ENCODE results near the gene SPRY1.

Gene SPRY1

GRCh38 chr4:123412091-123412505 lies 15.5 kb downstream of the SPRY1 start:
- no peak for DNase-seq

GRCh38 chr4:123412700-123413512 lies 16.3 kb downstream of the SPRY1 start:
- no peak for DNase-seq

DNA sequence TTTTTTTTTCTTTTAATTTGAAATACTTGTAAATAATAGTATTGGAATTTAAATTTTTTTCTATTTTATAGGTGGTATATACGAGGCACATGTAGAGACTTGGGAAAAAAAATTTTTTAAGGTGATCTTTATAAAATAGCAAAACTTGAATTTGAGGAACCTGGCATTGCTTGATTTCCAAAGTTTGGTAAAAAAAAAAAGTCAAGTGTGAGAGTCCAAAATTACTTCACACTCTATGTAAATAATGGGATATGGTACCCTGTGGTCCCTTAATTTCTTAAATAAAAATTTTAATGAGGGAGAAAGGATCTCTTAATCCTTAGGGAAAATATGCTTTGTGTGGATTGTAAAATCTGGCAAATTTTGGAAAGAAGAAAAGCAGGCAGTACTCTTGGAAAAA lies 19.0 kb downstream of the SPRY1 start:
- no peak for DNase-seq

- peak; percentile 23 for DNase-seq
Measured at GRCh38 chr4:123415977-123416376, 19.4 kb downstream of the SPRY1 start.

- DNase-seq, result no peak
Measured at GRCh38 chr4:123417813-123418212, 21.2 kb downstream of the SPRY1 start.

GRCh38 chr4:123418351-123418931 lies 21.8 kb downstream of the SPRY1 start:
- peak; percentile 57 for DNase-seq

DNA sequence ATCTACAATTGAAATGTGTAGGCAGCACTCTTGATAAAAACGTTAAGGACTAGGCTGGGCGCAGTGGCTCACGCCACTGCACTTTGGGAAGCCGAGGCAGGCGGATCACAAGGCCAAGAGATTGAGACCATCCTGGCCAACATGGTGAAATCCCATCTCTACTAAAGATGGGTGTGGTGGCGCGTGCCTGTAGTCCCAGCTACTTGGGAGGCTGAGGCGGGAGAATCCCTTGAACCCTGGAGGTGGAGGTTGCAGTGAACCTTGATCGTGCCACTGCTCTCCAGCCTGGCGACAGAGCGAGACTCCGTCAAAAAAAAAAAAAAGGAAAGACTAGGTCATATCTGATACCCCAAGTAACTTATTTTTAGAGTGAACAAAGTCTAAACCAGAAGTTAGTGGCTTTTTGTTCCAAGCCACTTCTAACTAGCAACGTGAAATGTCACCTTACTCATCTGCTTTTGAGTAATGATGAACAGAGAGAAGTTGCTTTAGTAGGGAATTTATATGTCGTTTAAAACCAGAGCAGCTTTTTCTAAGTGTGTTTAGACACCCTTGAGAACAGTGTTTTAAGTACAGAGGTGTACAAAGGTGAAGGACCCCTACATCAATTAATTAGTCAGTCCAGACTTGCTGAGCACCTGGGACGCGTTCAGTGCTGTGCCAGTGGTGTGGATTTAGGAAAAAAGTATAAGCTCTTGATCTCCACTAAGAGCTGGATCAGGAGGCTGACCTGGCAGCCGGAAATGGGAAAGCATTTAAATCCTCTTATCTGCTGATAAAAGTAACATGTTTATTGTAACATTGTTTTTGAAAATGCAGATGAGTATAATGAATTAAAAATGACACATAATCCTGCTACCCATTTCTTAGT lies 23.5 kb downstream of the SPRY1 start:
- no peak for DNase-seq

GRCh38 chr4:123421227-123421936 lies 24.8 kb downstream of the SPRY1 start:
- no peak for DNase-seq

DNA sequence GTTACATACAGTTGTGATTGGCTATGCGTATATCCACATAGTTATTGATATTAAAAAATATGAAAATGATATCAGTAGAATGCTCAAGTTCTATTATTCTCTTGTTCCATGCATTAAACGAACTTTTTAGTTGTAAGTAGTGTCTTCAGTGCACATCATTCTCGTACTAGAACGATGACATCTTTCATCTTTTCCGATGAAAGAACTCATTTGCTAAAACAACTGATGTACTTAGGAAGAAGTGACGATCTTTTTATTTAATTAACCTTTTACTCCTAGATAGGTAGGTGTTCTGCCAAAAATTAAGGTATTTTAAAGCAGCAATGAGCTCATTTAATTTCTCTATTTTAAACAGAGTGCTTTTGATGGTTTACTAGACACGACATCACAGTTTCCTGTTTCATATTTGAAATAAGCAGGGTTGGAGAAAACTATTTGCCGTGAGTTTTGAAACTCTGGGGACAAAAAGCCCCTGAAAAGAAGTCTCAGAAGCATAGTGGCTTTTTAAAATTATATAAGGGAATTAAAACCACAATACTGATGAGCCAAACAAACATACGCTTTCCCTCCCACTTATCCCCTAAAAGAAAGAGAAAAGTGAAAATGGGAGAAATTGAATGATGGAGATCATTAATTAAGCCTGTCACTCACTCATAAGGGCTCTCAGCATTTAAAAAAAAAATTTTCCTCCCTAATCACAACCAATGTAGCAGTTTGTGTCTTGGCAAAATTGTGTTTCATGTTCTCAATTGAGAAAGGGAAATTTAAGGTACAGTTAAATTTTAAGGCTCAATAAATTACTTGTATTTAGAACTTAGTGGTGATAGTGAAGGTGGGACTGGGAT lies 25.6 kb downstream of the SPRY1 start:
- no peak for DNase-seq

DNA sequence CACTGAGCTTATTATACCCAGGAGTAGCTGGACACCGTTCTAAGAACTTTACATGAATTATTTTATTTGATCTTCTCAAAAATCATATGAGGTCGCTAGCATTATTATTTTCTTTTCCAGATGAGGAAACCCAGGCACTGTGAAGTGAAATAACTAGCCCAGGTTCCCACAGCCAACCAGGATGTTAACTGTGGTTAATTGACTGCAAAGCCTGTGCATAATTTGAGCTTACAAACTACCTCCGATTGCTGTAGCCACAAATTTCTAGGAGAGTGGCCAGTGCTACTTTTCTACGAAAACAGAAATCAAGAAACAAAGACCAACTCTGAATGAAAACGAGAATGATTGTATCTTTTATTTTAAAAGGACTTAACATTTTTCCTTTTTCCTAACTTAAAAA lies 27.2 kb downstream of the SPRY1 start:
- no peak for DNase-seq

DNA sequence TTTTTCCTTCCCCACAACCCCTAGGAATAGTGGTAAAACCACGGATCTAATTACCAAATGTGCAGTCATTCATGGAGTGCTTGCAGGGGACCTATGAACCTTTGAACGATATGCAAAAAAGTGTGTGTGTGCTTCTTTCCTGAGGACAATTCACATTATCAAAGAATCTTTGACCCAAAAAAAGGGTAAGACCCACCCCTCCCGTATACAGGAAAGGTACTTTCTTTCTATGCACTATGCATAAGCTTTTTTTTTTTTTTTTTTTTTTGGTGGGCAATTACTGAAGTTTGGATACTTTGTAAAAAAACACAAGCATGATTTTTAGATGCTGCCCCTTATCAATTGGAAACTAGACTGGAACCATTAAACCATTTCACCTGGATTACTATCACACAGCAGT lies 31.4 kb downstream of the SPRY1 start:
- DNase-seq, result no peak

- DNase-seq, result no peak
Measured at GRCh38 chr4:123430031-123430430, 33.4 kb downstream of the SPRY1 start.

DNA sequence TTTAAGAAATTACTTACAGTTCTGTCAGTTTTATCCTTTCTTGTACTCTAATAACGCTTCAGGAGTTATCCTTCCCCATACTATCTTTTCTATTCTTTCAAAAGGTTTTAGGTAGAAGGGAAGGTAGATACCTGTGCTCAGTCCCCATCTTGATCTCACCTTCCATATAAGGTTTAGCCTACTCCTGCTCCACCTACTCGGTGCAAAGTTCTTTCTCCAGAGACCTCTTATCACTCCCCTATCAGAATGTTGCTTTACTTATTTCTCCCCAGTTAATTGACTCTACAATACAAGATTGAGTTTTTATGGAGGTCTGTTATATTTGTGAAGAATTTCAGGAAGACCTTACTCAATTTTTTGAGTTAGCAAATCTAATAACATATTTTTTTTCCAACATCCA lies 33.9 kb downstream of the SPRY1 start:
- no peak for DNase-seq

DNA sequence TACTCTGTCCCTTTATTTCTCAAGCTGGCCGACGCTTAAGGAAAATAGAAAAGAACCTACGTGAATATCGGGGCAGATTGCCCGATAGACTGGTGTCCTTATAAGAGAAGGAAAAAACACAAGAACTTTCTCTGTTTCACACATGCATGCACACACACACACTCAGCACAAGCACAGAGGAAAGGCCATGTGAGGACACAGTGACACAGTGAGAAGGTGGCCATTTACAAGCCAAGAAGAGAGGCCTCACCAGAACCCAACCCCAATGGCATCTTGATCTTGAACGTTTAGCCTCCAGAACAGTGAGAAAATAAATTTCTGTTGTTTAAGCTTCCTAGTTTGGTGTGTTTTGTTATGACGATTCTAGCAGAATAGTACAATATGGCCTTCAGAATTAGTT lies 37.0 kb downstream of the SPRY1 start:
- DNase-seq, result no peak

GRCh38 chr4:123433976-123434375 lies 37.4 kb downstream of the SPRY1 start:
- no peak for DNase-seq

- no peak for DNase-seq
Measured at GRCh38 chr4:123435246-123436113, 38.9 kb downstream of the SPRY1 start.

GRCh38 chr4:123438031-123438430 lies 41.4 kb downstream of the SPRY1 start:
- no peak for DNase-seq

DNA sequence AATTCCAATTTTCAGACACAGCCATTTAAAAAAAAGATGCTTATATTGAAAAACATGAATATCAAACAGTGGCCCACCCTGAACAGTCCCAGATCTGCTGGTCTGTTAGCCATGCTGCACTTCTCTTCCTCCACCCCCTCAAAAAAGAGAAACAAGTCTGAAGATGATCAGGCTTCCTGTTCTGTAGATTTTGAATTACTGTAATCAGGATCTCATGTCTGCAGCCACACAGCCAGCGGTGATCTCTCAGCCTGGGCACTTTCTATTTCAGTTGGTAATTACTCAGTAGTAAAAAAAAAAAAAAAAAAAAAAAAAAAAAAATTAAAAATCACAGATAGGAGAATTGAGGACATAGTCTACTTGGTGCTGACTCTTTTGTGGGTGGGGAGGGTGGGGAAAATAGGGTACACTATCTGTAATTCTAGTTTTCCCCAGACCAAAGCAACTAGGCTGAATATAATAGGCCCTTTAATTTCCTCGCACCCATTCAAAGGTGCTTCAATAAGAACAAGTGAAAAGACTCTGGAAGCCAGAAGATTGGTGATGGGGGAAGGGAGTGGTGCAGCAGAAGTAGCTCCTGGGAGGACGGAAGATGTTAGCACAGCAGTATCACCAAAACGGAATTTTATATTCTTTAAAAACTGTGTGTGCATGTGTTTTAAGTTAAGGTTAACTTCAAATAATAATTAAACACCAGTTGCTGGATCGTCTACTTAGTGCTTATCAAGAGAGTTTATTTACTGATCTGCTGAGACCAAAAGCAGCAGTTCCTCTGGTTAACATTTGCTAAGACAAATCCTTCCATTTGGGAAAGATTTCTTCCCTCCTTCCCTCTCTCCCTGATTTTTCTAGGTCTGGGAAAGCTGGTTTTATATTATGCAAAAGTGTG lies 47.0 kb downstream of the SPRY1 start:
- no peak for DNase-seq

- no peak for DNase-seq
Measured at GRCh38 chr4:123444290-123444731, 47.7 kb downstream of the SPRY1 start.

Measured in amniotic stem cell (primary cell).